HCT116 (cell line): ENCODE measurements around the gene APBA2.

Experiments
- POLR2AphosphoS5 ChIP-seq: IDR thresholded peaks from 2 replicates; pipeline ENCODE4 v1.6.1; 2011; ENCODE audit warnings: mild to moderate bottlenecking, low read depth, low read length, moderate library complexity
- RAD21 ChIP-seq: IDR thresholded peaks from 2 replicates; pipeline ENCODE4 v1.6.1; 2012; ENCODE audit warnings: low read depth, mild to moderate bottlenecking
- TF ChIP-seq, protein P1 (sequence below), 3 experiments: fragments of 200-600 bp in 1 of 3; sonication (generic) in 1 of 3; IDR thresholded peaks in 2 of 3; conservative IDR thresholded peaks in 1 of 3; 2 replicates each; pipeline ENCODE4 v1.5.1; 2012 to 2017; ENCODE audit warnings: low read depth in 2 of 3, low read length in 2 of 3, antibody characterized with exemption in 1 of 3, borderline replicate concordance in 1 of 3, control low read depth in 1 of 3, mild to moderate bottlenecking in 1 of 3, mixed read lengths in 1 of 3, mixed run types in 1 of 3, moderate library complexity in 1 of 3; ENCODE audit not compliant: insufficient read depth in 1 of 3

DNA sequence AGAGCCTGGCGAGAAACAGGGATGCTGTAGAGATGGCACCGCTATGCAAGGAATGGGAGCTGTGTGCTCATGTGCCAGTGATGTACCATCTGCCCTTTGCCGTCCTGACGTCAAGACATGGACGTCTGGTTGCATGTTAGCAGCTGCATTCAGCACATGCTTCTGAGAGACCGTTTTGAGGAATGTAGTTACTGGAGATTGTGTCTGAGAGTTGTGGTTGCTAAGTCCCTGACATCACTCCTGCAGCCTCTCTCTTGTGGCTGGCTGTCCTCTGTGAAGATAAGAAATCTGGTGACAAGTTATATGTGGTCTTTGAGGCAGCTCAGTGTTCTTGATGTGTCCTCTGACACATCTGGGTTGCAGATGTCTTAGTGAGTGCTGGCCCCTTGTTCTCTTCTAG is 165.1 kb downstream of the APBA2 start:
- TF ChIP-seq RAD21 (no peak), POLR2AphosphoS5 (no peak)
- TF ChIP-seq, protein P1, sequence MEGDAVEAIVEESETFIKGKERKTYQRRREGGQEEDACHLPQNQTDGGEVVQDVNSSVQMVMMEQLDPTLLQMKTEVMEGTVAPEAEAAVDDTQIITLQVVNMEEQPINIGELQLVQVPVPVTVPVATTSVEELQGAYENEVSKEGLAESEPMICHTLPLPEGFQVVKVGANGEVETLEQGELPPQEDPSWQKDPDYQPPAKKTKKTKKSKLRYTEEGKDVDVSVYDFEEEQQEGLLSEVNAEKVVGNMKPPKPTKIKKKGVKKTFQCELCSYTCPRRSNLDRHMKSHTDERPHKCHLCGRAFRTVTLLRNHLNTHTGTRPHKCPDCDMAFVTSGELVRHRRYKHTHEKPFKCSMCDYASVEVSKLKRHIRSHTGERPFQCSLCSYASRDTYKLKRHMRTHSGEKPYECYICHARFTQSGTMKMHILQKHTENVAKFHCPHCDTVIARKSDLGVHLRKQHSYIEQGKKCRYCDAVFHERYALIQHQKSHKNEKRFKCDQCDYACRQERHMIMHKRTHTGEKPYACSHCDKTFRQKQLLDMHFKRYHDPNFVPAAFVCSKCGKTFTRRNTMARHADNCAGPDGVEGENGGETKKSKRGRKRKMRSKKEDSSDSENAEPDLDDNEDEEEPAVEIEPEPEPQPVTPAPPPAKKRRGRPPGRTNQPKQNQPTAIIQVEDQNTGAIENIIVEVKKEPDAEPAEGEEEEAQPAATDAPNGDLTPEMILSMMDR (IDR thresholded peaks at IDR 0.05 in 2 of 3, conservative IDR thresholded peaks at IDR 0.05 in 1 of 3; ENCODE audit: borderline replicate concordance in 1 of 3, insufficient read depth in 1 of 3, low read depth in 2 of 3, low read length in 2 of 3) = no peak
